Fibroblast of upper back skin (primary cell): Measurements from ENCODE around the gene DNAH8.

Experiments
- DNase-seq: peaks from one replicate; pipeline ENCODE4 v3.0.0-alpha.2; 2013

The DNAH8 gene

DNA sequence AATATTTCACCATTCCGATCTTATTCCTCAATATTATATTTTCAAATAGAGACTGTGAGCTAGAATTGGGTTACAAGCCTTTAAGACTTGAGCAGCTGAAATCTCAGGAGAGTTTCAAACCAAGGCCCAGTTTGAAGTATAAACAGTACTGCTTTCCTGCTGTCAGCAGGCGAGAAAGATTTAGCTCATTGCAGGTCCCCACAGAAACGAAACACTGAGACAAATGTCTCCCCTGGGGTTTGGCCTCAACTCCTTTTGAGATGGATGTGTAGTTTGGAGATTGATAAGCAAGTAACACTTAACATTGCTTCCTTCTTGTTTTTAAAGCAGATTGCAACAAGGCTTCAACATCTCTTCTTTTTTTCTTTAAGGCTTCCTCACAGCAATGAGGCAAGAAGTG lies 311.1 kb downstream of the DNAH8 start:
- no peak for DNase-seq

GRCh38 chr6:39029156-39030011 lies 314.3 kb downstream of the DNAH8 start:
- no peak for DNase-seq

DNA sequence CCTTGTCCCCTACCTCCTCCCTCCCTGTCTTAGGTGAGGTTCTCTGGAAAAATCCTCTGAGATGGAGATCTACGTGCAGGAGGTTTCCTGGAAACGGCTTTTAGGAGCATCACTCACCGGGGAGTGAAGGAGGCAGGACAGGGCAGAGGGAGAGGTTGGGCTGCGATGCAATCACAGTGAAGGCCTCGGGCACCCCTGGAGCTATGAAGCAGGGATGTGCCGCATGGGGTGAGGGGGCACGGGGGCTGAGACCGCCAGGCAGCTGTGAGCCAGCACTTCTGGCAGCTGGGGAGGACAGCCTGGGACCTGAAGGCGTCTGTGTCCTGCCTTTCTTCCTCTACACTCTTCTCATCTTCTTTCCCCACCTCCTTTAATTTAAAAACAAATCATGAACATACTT lies 320.6 kb downstream of the DNAH8 start:
- DNase-seq: no peak

DNA sequence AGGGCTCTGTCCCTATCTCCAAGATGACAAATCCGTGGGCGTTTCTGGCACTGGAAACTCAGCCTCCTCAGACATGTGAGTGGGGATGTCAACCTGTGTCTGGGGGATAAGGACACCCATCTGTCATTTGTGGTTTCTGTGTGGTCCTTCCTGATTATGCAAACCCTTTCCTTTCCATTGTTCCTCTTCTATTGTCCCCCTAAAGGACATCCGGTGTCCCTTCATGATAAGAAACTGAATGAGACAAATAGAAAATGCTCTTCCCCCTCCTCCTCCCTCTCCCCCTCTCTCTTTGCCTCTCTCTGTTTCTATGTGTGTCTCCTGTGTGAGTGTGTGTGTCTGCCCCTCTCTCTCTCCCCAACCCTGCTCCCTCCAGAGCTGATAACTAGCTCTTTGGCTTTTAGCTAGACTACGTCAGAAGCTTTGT lies 322.0 kb downstream of the DNAH8 start:
- no peak for DNase-seq

- no peak for DNase-seq
These were observed 322.6 kb downstream of the DNAH8 start for GRCh38 chr6:39037707-39038106.

DNA sequence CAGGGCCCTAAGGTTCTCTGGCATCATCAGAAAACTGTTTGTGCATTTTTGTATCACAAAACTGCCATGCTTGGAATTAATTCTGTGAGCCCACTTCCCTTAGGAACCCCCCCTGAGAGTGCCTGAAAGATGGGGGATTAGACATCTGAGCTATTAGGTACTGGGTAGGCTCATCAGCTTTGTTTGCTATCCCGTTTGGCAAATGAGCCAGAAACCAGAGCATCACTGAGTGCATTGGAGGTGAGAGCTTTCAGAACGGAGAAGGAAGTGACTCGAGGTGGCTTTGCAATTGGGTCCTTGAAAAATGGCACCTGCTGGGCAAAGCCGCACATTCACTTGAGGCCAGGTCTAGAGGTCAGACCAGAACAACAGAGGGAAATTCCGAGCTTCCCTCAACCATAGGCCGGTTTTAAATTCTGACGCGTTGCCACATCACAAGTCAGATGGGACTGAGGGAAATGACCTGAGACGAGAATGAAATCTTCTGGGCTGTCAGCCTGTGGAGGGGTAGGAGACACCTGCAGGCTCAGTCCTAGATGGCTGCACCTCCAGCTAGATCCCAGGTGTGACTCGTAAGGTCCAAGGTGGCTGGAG lies 325.1 kb downstream of the DNAH8 start:
- DNase-seq: no peak

DNA sequence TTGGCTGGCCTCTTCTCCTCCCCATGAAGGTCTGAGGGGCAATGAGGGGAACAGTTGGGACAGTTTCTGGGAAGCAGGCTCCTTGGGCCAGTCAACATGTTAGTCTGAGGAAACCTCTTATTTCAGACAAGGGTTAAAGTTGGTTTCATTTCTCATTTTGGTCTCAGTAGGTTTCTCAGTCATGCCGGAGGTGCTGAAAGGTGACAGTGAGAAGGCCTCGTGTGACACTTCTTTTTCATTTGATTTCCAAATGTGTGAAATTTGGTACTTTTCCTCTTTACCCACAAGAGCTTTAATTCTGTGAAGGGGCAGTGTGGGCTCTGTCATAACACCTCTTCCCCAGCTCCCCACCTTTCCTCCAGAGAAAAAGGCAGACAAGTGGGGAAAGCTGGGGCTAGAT lies 326.0 kb downstream of the DNAH8 start:
- no peak for DNase-seq

DNA sequence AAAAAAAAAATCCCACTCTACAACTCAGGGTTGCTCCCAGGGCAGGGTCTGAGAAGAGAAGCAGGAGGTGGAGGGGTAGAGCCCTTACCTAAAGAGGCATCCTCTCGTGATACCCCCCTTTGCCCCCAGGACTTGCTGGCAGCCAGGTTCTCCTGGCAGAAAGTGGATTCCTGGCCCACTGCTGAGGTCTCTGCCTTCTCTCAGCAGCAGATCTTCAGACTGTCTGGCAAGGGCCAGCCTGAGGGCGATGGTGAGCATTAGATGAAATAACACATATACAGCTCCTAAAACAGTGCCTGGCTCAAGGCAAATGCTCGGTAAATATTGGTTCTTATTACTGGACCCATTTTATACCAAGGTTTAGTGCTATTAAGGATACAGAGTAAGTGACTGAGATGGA lies 328.7 kb downstream of the DNAH8 start:
- no peak for DNase-seq

GRCh38 chr6:39044181-39044580 lies 329.1 kb downstream of the DNAH8 start:
- DNase-seq: no peak

DNA sequence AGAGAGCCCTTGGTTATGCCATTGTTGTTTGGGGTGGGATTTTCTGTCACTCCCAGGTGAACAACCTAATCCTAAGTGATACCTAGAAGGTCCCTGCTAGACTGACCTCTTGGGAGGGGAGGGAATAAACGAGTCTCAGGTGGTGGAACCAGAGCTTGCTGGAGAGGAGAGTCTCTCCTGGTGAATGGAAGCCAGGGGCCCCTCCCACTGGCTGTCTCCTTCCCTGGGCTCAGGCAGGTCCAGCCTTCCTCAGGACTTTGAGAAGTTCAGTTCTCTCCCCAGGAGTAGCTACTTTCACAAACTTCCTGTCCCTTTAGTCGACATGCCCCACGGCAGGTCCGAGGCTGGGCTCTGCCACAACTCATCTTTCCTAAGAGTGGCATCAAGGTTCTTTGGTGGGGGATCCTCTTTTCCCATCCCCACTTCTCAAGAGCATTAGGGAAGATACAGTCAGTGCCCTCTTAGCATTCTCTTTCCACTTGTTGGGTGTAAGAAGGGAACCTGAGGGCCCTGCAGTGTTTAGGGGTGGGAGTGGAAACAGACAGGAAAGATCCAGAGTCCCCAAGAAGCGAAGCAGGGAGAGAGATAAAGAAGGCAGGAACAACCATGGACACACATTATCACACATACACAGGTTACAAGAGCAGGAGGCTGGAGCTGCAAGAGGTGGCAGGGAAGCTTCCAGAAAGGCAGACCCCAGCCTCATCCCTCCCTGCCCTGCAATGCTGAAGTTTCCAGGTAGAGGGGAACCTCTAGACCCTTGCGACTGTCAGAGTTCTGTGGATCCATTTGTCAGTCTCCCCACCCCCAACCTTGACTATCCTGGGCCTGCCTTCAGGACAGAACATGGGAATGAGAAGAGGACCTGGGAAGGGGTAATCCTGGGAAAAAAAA lies 332.6 kb downstream of the DNAH8 start:
- no peak for DNase-seq

DNA sequence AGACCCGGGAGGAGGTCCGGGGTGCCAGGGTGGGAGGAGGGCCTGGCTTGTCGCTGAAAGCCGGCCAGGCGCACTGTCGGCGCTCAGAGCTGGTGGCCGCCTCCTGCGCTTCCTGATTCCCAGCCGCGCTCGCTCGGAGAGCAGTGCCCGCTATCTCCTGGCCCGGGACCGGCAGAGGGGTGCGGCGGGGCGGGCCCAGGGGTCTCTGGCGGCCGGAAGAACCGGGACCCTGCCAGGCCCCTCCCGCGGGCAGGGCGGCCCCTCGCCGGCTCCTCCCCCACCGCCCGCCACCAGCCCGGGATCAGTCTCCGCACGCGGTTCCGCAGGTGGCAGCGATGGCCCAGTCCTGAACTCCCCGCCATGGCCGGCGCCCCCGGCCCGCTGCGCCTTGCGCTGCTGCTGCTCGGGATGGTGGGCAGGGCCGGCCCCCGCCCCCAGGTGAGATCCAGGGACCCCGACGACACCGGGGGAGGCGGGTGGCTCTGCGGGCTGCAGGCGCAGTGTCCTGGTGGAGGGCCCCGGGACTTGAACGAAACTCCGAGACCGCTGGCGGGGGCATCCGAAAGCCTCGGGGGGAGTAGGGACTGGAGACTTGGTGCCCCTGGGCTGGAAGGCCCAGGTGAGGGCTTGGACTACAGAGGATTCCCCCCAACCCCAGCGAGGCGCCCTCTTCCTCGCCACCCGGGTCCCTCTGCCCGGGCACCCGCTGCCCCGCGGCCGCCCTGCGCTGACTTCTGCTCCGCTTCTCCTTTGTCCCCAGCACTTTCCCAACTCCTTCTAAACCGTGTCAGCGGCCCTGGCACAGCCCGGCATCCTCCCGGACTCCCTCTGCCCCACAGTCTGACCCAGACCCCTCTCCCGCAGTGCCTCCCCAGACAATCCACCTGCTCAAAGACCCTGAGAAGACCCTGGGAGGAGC lies 333.6 kb downstream of the DNAH8 start, which contains the start of gene GLP1R:
Gene GLP1R (plus strand): TSS at position 301 of the 919 bp plus-strand sequence. CDS start 60 bp downstream, at position 361.
- no peak for DNase-seq

GRCh38 chr6:39049575-39050283 lies 334.6 kb downstream of the DNAH8 start:
- DNase-seq: no peak

DNA sequence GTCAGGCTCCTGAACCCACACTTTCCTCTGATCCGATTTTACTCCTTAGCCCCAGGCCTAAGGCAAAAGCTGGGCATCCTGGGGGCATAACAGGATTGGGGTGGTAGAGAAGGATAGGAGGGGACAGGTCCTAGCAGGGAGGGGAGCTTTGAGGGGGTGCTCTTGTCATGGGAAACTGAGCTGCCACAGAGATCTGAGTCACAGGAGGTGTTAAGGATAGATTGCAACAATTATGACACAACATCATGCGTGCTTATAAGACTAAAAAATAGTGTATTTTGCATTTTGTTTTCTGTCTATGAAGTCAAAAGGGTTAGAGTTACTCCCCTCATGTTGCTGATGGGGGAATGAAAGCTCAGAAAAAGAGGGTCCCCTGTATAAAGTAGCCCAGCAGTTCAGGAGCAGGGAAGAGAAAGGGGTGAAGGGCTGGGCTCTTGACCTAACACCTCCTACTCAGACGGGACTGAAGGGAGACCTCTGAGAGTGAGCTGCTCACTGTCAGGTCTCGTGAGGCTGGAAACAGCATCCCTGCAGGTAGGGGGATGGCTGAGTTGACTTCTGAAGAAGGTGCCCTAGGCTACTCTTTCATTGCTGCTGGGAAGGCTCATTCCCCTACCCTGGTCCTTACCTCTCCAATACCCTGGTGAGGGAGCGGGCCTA lies 335.5 kb downstream of the DNAH8 start:
- DNase-seq: no peak

DNA sequence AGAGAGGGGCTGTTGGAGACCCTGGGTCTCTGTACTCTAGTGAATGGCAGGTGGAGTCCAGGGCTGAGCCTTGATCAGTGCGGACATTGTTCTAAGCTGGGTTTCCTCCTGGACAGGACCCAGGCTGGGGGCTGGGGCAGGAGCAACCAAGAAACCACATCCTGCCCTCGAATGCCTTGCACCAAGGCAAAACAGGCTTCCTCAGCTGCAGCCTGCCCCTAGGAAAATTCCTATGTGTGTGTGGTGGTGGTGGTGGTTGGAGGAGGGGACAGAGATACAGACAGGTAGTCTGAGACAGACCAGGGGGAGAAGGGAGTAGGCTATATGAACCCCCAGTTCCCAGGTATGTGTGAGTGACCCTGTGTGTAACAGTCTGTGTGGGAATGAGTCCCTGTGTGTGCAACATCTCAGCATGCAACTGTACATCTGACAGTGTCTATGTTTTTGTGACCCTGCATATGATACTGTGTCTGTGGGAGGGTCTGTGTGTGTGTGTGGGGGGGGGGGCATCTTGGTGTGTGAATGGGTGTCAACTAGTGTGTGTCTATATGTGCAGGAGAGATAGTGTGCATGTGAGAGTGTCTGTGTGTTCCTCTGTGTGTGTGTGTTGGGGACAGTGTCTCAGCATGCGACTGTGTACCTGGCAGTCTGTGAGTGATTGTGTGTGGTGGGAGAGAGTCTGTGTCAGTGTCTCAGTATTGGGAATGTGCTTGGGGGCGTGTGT lies 336.4 kb downstream of the DNAH8 start:
- DNase-seq: no peak

- no peak for DNase-seq
These were observed 338.0 kb downstream of the DNAH8 start for GRCh38 chr6:39053016-39053624.

DNA sequence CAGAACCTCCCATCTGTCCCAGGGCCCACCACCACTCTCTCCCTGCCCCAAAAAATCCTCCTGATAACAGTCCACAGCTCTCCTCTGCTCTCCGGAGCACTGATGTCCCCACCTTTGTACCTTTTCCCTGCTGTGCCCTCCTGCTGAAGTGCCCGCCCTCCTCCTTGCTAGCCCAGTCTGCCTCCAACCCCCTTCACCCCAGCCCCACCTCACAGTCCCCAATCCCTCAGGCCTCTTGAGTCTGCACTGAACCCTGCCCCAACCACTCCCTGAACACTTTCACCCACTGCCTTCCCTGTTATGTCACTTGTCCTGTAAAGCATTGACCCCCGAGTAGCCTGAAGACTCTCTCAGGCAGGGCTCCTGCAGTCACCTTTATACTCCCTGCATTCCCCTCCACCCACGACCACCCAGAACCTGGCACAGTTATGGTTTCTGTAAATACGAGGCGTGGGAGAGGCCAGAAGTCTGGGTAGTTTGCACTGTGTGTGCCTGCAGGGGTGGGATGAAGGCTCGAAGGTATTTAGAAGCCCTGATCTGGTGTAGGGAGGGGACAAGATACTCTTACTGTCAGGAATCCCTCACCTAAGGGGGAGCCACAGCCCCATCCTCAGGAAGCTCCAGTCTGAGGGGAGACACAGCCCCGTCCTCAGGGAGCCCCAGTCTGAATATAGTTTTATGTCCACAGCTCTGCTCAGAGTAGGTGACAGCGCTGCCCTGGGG lies 338.9 kb downstream of the DNAH8 start:
- no peak for DNase-seq

- no peak for DNase-seq
These were observed 339.5 kb downstream of the DNAH8 start for GRCh38 chr6:39054577-39055142.

- DNase-seq: no peak
These were observed 340.6 kb downstream of the DNAH8 start for GRCh38 chr6:39055661-39056060.

DNA sequence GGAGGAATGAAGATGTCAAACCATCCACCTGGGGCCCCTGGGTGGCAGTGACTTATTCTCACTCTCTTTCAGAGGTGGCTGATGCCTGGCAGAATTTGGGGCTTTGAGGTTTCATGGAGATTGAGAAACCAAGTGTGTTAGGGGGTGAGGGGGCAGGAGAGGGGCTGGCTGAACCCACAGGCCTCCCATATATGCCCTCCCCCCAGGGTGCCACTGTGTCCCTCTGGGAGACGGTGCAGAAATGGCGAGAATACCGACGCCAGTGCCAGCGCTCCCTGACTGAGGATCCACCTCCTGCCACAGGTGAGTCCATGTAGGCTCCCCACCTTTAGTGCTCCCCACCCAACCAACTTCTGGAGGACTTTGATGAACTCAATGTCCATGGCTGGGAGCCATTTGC lies 341.1 kb downstream of the DNAH8 start:
- DNase-seq: no peak
